WERI-Rb-1 (cell line): ENCODE results near the gene ATAD2B.
"Not testable (repeated sequence)": the region's sequence is repeated elsewhere in the genome, so short reads cannot be mapped to it uniquely, and the experiment has no call there.

Experiments
- DNase-seq: peaks from one replicate; pipeline ENCODE4 v3.0.0-alpha.2; 2020
- H3K27ac ChIP-seq: fragments of 250-450 bp; sonication (Bioruptor Pico); 2 replicates; pipeline ENCODE4 v1.5.1; 2020; ENCODE audit warnings: mild to moderate bottlenecking, moderate library complexity
- H3K27me3 ChIP-seq: fragments of 250-450 bp; sonication (Bioruptor Pico); 2 replicates; pipeline ENCODE4 v1.5.1; 2021; ENCODE audit warnings: mild to moderate bottlenecking, low read depth, moderate library complexity; ENCODE audit not compliant: insufficient read depth, severe bottlenecking
- H3K36me3 ChIP-seq: fragments of 250-450 bp; sonication (Bioruptor Pico); 2 replicates; pipeline ENCODE4 v1.5.1; 2020; ENCODE audit warnings: mild to moderate bottlenecking, moderate library complexity
- H3K4me3 ChIP-seq: 2 replicates; pipeline ENCODE4 v1.5.1; 2011; ENCODE audit warnings: low read depth, mild to moderate bottlenecking, control low read depth, low read length
- H3K9me3 ChIP-seq: fragments of 250-450 bp; sonication (Bioruptor Pico); 2 replicates; pipeline ENCODE4 v1.5.1; 2021; ENCODE audit warnings: mild to moderate bottlenecking, moderate library complexity; ENCODE audit not compliant: severe bottlenecking
- TF ChIP-seq, protein P1 (sequence below): IDR thresholded peaks from 2 replicates; pipeline ENCODE4 v1.5.1; 2011; ENCODE audit warnings: low read depth, mild to moderate bottlenecking, control low read depth, inconsistent platforms, low read length

ATAD2B gene

DNA sequence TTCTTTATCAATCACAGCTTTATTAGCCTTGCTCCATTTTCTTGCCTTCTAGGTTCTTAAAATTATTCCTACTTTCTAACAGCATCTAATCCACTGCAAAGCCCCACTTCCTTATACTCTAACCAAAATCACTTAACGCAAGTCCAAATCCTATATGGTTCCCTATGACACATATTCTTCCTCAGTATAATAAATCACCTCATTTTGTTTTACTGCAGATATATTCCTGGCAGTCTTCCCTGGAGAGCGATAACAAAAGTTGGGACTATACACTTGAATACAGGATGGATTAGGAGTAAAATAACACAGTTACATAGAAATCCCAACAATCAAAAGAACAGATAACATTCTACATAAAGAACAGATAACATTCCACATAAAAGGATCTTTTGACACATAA is 144.8 kb downstream of the ATAD2B start:
- H3K9me3 ChIP-seq = no peaks in the 10 kb centered on the region
- peaks cover 8% of the 10 kb centered on the region; the same call in 1 of the 2 replicates for H3K36me3 ChIP-seq
- no peak overlapping the region for H3K4me3 ChIP-seq
- no peak overlapping the region for H3K27ac ChIP-seq
- H3K27me3 ChIP-seq = no peaks in the 10 kb centered on the region
- TF ChIP-seq, protein P1, sequence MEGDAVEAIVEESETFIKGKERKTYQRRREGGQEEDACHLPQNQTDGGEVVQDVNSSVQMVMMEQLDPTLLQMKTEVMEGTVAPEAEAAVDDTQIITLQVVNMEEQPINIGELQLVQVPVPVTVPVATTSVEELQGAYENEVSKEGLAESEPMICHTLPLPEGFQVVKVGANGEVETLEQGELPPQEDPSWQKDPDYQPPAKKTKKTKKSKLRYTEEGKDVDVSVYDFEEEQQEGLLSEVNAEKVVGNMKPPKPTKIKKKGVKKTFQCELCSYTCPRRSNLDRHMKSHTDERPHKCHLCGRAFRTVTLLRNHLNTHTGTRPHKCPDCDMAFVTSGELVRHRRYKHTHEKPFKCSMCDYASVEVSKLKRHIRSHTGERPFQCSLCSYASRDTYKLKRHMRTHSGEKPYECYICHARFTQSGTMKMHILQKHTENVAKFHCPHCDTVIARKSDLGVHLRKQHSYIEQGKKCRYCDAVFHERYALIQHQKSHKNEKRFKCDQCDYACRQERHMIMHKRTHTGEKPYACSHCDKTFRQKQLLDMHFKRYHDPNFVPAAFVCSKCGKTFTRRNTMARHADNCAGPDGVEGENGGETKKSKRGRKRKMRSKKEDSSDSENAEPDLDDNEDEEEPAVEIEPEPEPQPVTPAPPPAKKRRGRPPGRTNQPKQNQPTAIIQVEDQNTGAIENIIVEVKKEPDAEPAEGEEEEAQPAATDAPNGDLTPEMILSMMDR = no peak
- DNase-seq = no peak

DNA sequence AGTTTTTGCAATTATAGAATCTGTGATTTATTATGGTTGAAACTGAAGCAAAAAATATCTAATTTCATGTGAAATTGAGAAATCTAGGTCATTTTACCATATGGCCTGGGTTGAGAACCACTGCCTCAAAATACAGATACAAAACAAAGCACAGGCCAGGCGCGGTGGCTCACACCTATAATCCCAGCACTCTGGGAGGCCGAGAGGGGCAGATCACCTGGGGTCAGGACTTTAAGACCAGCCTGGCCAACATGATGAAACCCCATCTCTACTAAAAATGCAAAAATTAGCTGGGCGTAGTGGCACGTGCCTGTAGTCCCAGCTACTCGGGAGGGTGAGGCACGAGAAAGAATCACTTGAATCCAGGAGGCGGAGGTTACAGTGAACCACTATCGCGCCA is 146.5 kb downstream of the ATAD2B start:
- not testable (repeated sequence) for H3K9me3 ChIP-seq, H3K27me3 ChIP-seq, H3K27ac ChIP-seq, H3K36me3 ChIP-seq, H3K4me3 ChIP-seq, DNase-seq

DNA sequence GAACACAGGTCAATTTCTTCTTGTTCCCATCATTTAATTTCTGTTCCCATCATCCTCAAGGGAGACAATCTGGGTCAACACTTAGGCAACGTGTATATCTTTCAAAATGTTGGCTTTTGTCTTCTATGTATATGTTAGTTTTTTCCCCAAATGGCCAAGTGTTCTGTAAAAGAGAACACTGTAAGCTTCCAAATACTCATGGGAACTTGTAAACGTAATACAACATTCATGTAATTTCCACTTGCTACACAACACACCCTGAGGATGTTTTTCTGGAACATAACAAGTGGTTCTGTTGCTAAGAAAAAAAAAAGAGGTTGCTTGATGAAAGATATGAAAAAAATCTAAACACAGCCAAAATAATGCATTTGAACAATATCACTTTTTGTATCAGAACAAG is 149.1 kb downstream of the ATAD2B start:
- Histone ChIP-seq H3K36me3 (peaks cover 12% of the 10 kb centered on the region), H3K9me3 (no peaks in the 10 kb centered on the region), H3K27ac (no peak overlapping the region), H3K27me3 (no peaks in the 10 kb centered on the region), H3K4me3 (no peak overlapping the region)
- TF ChIP-seq, protein P1 = no peak
- no peak for DNase-seq

DNA sequence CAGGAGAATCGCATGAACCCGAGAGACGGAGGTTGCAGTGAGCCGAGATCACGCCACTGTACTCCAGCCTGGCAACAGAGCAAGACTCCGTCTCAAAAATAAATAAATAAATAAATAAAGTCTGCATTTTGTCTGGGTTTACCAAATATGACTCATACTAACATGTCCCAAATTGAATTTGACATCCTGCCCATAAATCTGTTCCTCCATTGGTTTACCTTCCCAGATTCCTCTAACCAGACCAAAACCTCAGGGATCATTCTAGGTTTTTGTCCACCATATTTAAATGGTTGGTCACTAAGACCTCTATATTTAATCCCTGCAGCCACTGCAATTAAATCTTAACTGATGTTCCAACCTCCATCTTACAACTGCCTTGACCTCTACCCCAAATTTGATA is 150.9 kb downstream of the ATAD2B start:
- no peak for DNase-seq
- peaks cover 8% of the 10 kb centered on the region for H3K9me3 ChIP-seq
- no peak overlapping the region for H3K4me3 ChIP-seq
- no peaks in the 10 kb centered on the region for H3K27me3 ChIP-seq
- TF ChIP-seq, protein P1 = no peak
- H3K27ac ChIP-seq = no peak overlapping the region
- H3K36me3 ChIP-seq = peaks cover 16% of the 10 kb centered on the region

DNA sequence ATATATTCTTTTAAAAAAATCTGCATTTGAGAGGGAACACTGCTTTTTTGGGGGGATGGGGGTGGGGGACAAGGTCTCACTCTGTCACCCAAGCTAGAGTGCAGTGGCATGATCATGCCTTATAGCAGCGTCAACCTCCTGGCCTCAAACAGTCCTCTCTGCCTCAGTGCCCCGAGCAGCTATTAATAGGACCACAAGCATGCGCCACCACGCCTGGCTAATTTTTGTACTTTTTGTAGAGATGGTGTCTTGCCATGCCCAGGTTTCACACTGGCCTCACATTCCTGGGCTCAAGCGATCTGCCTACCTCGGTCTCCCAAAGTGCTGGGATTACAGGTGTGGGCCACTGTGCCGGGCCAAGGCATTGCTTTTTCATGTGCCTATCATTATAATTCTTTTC is 154.2 kb downstream of the ATAD2B start:
- H3K9me3 ChIP-seq = peaks cover 11% of the 10 kb centered on the region
- no peak for DNase-seq
- TF ChIP-seq, protein P1 = no peak
- no peaks in the 10 kb centered on the region for H3K27me3 ChIP-seq
- H3K27ac ChIP-seq = no peak overlapping the region
- no peak overlapping the region for H3K4me3 ChIP-seq
- peaks cover 20% of the 10 kb centered on the region for H3K36me3 ChIP-seq

DNA sequence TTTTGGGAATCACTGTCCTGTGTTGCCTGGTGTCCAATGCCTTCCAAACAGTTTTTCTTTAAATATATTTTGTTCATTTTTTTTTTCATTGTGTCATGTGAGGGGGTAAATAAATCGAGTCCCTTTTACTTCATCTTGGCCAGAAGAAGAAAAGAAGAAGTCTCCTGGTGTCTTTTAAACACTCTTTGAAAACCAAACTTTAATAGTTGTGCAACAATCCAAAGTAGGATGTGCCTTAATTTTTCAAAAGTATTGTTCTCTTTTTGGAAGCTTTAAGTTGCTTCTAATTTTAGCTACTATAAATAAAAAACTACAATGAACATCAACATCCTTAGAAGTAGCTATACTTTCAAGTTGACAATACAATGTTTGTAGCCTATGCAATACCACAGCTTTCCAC is 154.9 kb downstream of the ATAD2B start:
- Histone ChIP-seq H3K36me3 (peaks cover 20% of the 10 kb centered on the region), H3K9me3 (peaks cover 11% of the 10 kb centered on the region), H3K27me3 (no peaks in the 10 kb centered on the region), H3K27ac (no peak overlapping the region), H3K4me3 (no peak overlapping the region)
- DNase-seq = no peak
- TF ChIP-seq, protein P1 = no peak
